Left lung (tissue), 10 donors: ENCODE measurements around the gene ITCH. TPM values are rescaled to one million over a fixed set of nuclear protein-coding genes. Genes with fewer than 3 reads are reported as not detected.
"Not testable (repeated sequence)": the region's sequence is repeated elsewhere in the genome, so short reads cannot be mapped to it uniquely, and the experiment has no call there.

Source experiments
- ATAC-seq: fragments of 200-7000 bp; cut with Tn5 transposase; one replicate; pipeline ENCODE4 v1.9.1; 2020; ENCODE audit warnings: moderate library complexity
- DNase-seq, 4 donors: peaks; one replicate each; pipeline ENCODE4 v3.0.0-alpha.2; 2013 to 2020
- H3K27ac ChIP-seq, 2 donors: fragments of 200-600 bp; sonication (generic) in 1 of 2; one replicate each; pipeline versions ENCODE4 v1.5.0 to v1.8.0; 2020 to 2021
- H3K27me3 ChIP-seq, 2 donors: fragments of 200-600 bp; sonication (generic) in 1 of 2; one replicate each; pipeline versions ENCODE4 v1.5.0 to v1.8.0; 2020 to 2021
- H3K36me3 ChIP-seq, 2 donors: fragments of 200-600 bp; sonication (generic) in 1 of 2; one replicate each; pipeline versions ENCODE4 v1.5.0 to v1.8.0; 2020 to 2021
- H3K4me1 ChIP-seq, 2 donors: fragments of 200-600 bp; one replicate each; pipeline ENCODE4 v1.8.0; 2021
- H3K4me3 ChIP-seq, 2 donors: fragments of 200-600 bp; sonication (generic) in 1 of 2; one replicate each; pipeline versions ENCODE4 v1.5.0 to v1.8.0; 2020 to 2021; ENCODE audit warnings: mild to moderate bottlenecking in 1 of 2
- H3K9me3 ChIP-seq, 2 donors: fragments of 200-600 bp; sonication (generic) in 1 of 2; one replicate each; pipeline versions ENCODE4 v1.5.0 to v1.8.0; 2020 to 2021
- CTCF ChIP-seq, 2 donors: fragments of 200-600 bp; sonication (generic) in 1 of 2; IDR thresholded peaks; one replicate each; pipeline versions ENCODE4 v1.5.0 to v1.8.0; 2021; ENCODE audit warnings: antibody characterized with exemption in 2 of 2
- intact Hi-C, 2 donors: fragments of 100-400 bp; cut with DNase I; formaldehyde crosslinking; loops; one replicate each; pipeline versions ENCODE4 v1.11.2 to v1.14.2; 2022
- polyA plus RNA-seq, 6 donors: library from polyadenylated mRNA; unstranded; fragments of 120-200 nt; gene quantifications; one replicate each; pipeline ENCODE4 v1.2.1, GENCODE V29; 2013; ENCODE audit not compliant: insufficient read length in 6 of 6
- total RNA-seq, 2 donors: library from RNA; stranded (reverse); fragmentation: NEBNext Ultra II Directional; extraction: Animal tissue kit (Norgen Biotek cat#: 25700); gene quantifications; one replicate each; pipeline ENCODE4 v1.2.1, GENCODE V29; 2021
- donor health status: DM: no; HTN: yes; CAD: no.
- donor health status: DM: no; HTN: no; CAD: no.

The ITCH gene
- total and polyA plus RNA-seq, 8 donors, result 36.2 to 59.6 (median 44.4) TPM

- Histone ChIP-seq H3K27ac (peak overlapping the region in 1 of 2 donors; percentile 57), H3K4me1 (peaks cover 10 to 21% of the 10 kb centered on the region in 2 donors), H3K27me3 (no peaks in the 10 kb centered on the region), H3K9me3 (no peaks in the 10 kb centered on the region), H3K36me3 (peaks cover 0 to 43% of the 10 kb centered on the region in 2 donors), H3K4me3 (no peak overlapping the region)
- intact Hi-C loops, result no loop called here
- no peak for ATAC-seq
- peak in 1 of 4 donors; percentile 15 for DNase-seq
- no peak for TF ChIP-seq CTCF (IDR thresholded peaks at IDR 0.05)
These were observed 148.8 kb downstream of the ITCH start for GRCh38 chr20:34511891-34512265.

- intact Hi-C loops, result no loop called here
- DNase-seq, result no peak
- Histone ChIP-seq H3K27ac (peak overlapping the region; percentile 48 to 57), H3K4me1 (peaks cover 10 to 26% of the 10 kb centered on the region in 2 donors), H3K4me3 (no peak overlapping the region), H3K9me3 (no peaks in the 10 kb centered on the region), H3K27me3 (no peaks in the 10 kb centered on the region), H3K36me3 (peaks cover 0 to 38% of the 10 kb centered on the region in 2 donors)
- TF ChIP-seq CTCF (IDR thresholded peaks at IDR 0.05), result no peak
- ATAC-seq, result no peak
These were observed 149.3 kb downstream of the ITCH start for GRCh38 chr20:34512266-34512954.

- no peaks in the 10 kb centered on the region for H3K9me3 ChIP-seq
- no peak overlapping the region for H3K4me3 ChIP-seq
- peak overlapping the region; percentile 48 to 57 for H3K27ac ChIP-seq
- ATAC-seq, result no peak
- TF ChIP-seq CTCF (IDR thresholded peaks at IDR 0.05), result no peak
- H3K27me3 ChIP-seq, result no peaks in the 10 kb centered on the region
- no peak for DNase-seq
- peaks cover 0 to 32% of the 10 kb centered on the region in 2 donors for H3K36me3 ChIP-seq
- H3K4me1 ChIP-seq, result peaks cover 15 to 32% of the 10 kb centered on the region in 2 donors
- intact Hi-C loops, result no loop called here
These were observed 149.9 kb downstream of the ITCH start for GRCh38 chr20:34512955-34513419.

- peaks cover 15 to 37% of the 10 kb centered on the region in 2 donors for H3K4me1 ChIP-seq
- H3K27ac ChIP-seq, ATAC-seq, H3K4me3 ChIP-seq, H3K9me3 ChIP-seq, H3K27me3 ChIP-seq, DNase-seq, intact Hi-C loops: not testable (repeated sequence)
- H3K36me3 ChIP-seq, result peaks cover 0 to 26% of the 10 kb centered on the region in 2 donors
These were observed 151.0 kb downstream of the ITCH start for GRCh38 chr20:34514034-34514433.

GRCh38 chr20:34514897-34515483 is 151.9 kb downstream of the ITCH start:
- ATAC-seq (no peak), DNase-seq (no peak)
- intact Hi-C loops, result no loop called here
- Histone ChIP-seq H3K27me3 (no peaks in the 10 kb centered on the region), H3K9me3 (no peaks in the 10 kb centered on the region), H3K27ac (peak overlapping the region; percentile 94 to 98), H3K4me3 (peak overlapping the region; percentile 82 to 93), H3K4me1 (peaks cover 15 to 45% of the 10 kb centered on the region in 2 donors), H3K36me3 (peaks cover 0 to 25% of the 10 kb centered on the region in 2 donors)
- TF ChIP-seq CTCF (IDR thresholded peaks at IDR 0.05), result no peak
